ENCODE measurements around the gene SLC4A1AP. TPM values are rescaled to one million over a fixed set of nuclear protein-coding genes. Genes with fewer than 3 reads are reported as not detected.

SLC4A1AP gene
- total and polyA plus RNA-seq, 2 of the 13 experiments (the other 11 are each of a cell fraction or from before 2014, with no cell fraction given): 15.3 to 44.6 TPM

DNA sequence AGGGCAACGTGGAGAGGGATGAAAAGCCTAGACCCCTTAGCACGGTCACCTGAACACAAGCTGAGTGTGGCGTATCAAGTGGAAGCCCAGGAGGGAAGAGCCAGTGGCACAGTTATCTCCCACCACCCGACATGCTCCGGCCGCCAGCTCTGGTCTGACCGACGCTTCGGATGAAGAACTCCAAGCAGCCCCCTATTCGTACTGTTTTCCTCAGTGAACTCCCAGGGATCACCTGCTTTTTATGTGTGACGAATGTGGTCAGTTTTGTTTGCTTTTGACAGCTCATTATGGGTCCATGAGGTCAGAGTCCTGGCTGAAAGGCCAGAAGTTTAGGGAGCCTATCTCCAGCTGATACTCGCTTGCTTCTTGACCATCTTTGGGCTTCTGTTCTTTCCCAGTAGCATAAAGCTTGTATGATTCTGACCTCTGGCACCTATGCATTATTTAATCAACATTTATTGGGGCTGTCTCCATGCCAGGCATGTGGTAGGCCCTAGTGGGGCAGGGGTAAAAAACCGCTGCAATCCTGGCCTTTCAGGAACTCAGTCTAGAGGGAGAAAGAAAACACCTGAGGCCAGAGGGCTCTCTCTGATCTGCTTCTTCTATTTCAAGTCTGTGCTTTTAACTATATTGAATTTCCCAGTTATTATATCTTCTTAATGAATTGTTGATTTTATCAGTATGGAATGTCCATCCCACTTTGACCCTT, 74.8 kb downstream of the SLC4A1AP start (continued):
- TF ChIP-seq STAG1 (CRISPR knock-in tag; IDR thresholded peaks at IDR 0.05) (no peak), TCF12 (IDR thresholded peaks at IDR 0.05) (no peak), TCF12 (CRISPR knock-in tag; IDR thresholded peaks at IDR 0.05) (peak; percentile 73; the same call in 1 of the 2 replicates), SSRP1 (CRISPR knock-in tag; IDR thresholded peaks at IDR 0.05) (no peak; the same call in none of the 2 replicates), RFXAP (CRISPR knock-in tag; IDR thresholded peaks at IDR 0.05; ENCODE audit: borderline replicate concordance) (no peak), CREM (IDR thresholded peaks at IDR 0.05) (peak; percentile 70), CREM (CRISPR knock-in tag; IDR thresholded peaks at IDR 0.05) (no peak), DMAP1 (CRISPR knock-in tag; IDR thresholded peaks at IDR 0.05) (peak; percentile 9; the same call in 1 of the 2 replicates), CHD2 (IDR thresholded peaks at IDR 0.05; ENCODE audit: low read depth, low read length) (no peak), U2AF1 (optimal IDR thresholded peaks at IDR 0.05; ENCODE audit: low read depth, low read length) (peak; percentile 43), ZFP82 (CRISPR knock-in tag; IDR thresholded peaks at IDR 0.05; ENCODE audit: borderline replicate concordance) (0 out of 2 replicates have a peak, but pooled peaks have one; percentile 49), ZNF124 (CRISPR knock-in tag; IDR thresholded peaks at IDR 0.05) (no peak), SMC3 (IDR thresholded peaks at IDR 0.05; ENCODE audit: low read length) (0 out of 2 replicates have a peak, but pooled peaks have one; percentile 6), CBX2 (IDR thresholded peaks at IDR 0.05; ENCODE audit: low read depth, low read length) (no peak), CBX2 (CRISPR knock-in tag; IDR thresholded peaks at IDR 0.05; ENCODE audit: low read depth) (no peak), POLR2AphosphoS5 (IDR thresholded peaks at IDR 0.05; ENCODE audit: low read depth, low read length) (peak; percentile 81), FOXP1 (IDR thresholded peaks at IDR 0.05) (no peak), FOXP1 (CRISPR knock-in tag; IDR thresholded peaks at IDR 0.05) (peak; percentile 66), SP2 (CRISPR knock-in tag; IDR thresholded peaks at IDR 0.05) (no peak), HMG20B (CRISPR knock-in tag; conservative IDR thresholded peaks at IDR 0.05) (no peak), CC2D1A (CRISPR knock-in tag; IDR thresholded peaks at IDR 0.05) (peak; percentile 46; the same call in 1 of the 2 replicates), CHCHD3 (CRISPR knock-in tag; IDR thresholded peaks at IDR 0.05) (no peak), ZNF205 (CRISPR knock-in tag; IDR thresholded peaks at IDR 0.05) (no peak; the same call in 1 of the 2 replicates)
- TF ChIP-seq, protein P1, sequence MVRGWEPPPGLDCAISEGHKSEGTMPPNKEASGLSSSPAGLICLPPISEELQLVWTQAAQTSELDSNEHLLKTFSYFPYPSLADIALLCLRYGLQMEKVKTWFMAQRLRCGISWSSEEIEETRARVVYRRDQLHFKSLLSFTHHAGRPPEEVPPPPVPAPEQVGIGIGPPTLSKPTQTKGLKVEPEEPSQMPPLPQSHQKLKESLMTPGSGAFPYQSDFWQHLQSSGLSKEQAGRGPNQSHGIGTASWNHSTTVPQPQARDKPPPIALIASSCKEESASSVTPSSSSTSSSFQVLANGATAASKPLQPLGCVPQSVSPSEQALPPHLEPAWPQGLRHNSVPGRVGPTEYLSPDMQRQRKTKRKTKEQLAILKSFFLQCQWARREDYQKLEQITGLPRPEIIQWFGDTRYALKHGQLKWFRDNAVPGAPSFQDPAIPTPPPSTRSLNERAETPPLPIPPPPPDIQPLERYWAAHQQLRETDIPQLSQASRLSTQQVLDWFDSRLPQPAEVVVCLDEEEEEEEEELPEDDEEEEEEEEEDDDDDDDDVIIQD (CRISPR knock-in tag; IDR thresholded peaks at IDR 0.05; ENCODE audit: low read depth): peak; percentile 73; the same call in 1 of the 2 replicates
- TF ChIP-seq, protein P2, sequence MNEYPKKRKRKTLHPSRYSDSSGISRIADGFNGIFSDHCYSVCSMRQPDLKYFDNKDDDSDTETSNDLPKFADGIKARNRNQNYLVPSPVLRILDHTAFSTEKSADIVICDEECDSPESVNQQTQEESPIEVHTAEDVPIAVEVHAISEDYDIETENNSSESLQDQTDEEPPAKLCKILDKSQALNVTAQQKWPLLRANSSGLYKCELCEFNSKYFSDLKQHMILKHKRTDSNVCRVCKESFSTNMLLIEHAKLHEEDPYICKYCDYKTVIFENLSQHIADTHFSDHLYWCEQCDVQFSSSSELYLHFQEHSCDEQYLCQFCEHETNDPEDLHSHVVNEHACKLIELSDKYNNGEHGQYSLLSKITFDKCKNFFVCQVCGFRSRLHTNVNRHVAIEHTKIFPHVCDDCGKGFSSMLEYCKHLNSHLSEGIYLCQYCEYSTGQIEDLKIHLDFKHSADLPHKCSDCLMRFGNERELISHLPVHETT (CRISPR knock-in tag; conservative IDR thresholded peaks at IDR 0.05): 0 out of 2 replicates have a peak, but pooled peaks have one; percentile 20
- TF ChIP-seq, protein P3, sequence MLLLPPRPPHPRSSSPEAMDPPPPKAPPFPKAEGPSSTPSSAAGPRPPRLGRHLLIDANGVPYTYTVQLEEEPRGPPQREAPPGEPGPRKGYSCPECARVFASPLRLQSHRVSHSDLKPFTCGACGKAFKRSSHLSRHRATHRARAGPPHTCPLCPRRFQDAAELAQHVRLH (CRISPR knock-in tag; IDR thresholded peaks at IDR 0.05; ENCODE audit: borderline replicate concordance, low read depth): no peak
- TF ChIP-seq, protein P4, sequence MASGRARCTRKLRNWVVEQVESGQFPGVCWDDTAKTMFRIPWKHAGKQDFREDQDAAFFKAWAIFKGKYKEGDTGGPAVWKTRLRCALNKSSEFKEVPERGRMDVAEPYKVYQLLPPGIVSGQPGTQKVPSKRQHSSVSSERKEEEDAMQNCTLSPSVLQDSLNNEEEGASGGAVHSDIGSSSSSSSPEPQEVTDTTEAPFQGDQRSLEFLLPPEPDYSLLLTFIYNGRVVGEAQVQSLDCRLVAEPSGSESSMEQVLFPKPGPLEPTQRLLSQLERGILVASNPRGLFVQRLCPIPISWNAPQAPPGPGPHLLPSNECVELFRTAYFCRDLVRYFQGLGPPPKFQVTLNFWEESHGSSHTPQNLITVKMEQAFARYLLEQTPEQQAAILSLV (CRISPR knock-in tag; IDR thresholded peaks at IDR 0.05; ENCODE audit: borderline replicate concordance): peak; percentile 85; the same call in 1 of the 2 replicates

Data from HepG2 (cell line).